NB4 (cell line): Measurements from ENCODE around the gene SUPT20H.
A peak's percentile ranks its signal among the peaks of the same experiment; 100 is the strongest.

Experiments used
- DNase-seq: peaks from one replicate; pipeline ENCODE4 v3.0.0; 2010; ENCODE audit warnings: low read depth
- H3K4me3 ChIP-seq: one replicate; pipeline ENCODE4 v1.5.1; 2011; ENCODE audit warnings: mild to moderate bottlenecking, low read depth, low read length, moderate library complexity
- MYC ChIP-seq: IDR thresholded peaks from 2 replicates; pipeline ENCODE4 v1.6.1; 2011; ENCODE audit warnings: low read depth, low read length
- POLR2A ChIP-seq: IDR thresholded peaks from 2 replicates; pipeline ENCODE4 v1.6.1; 2011; ENCODE audit warnings: mild to moderate bottlenecking; ENCODE audit not compliant: insufficient read length; ENCODE audit errors: extremely low read depth
- TF ChIP-seq, protein P1 (sequence below): IDR thresholded peaks from 2 replicates; pipeline ENCODE4 v1.6.1; 2011; ENCODE audit warnings: low read depth, low read length
- TF ChIP-seq, protein P2 (sequence below): IDR thresholded peaks from one replicate; pipeline ENCODE4 v1.5.1; 2012; ENCODE audit warnings: low read depth, low read length

Gene SUPT20H

DNA sequence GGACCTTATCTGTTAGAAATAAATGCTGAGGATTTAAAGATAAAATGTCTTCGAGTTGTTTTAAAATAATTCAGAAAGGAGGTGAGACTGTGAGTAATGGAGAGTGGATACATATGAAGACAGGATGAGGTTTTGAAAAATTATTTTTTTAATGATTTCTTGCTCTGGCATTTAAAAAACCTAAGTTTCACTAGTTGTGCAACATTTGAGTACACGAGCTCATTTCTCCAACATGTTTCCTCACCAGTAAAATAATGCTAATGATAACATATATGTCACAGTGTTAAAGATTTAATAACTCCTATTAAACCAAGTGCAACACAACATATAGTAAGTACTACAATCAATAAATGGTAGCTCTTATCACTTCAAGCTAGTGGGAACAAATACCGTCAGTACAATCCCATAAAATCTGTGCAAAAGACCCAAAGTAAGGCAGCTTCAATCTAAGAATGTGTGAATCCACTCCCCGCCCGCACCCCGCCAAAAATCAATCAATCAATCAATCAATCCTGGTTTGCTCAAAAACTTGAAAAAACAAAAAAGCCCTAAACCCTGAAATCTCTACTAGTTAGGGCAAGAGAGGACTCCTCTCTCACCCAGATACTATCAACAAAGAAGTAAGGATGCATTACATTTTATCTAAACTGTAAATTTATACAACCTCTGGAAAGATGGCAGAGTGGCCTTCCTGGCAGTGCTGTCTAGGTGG lies 61.6 kb downstream of the SUPT20H start:
- DNase-seq = no peak
- no peak for TF ChIP-seq MYC
- TF ChIP-seq, protein P1, sequence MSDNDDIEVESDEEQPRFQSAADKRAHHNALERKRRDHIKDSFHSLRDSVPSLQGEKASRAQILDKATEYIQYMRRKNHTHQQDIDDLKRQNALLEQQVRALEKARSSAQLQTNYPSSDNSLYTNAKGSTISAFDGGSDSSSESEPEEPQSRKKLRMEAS = no peak
- TF ChIP-seq, protein P2, sequence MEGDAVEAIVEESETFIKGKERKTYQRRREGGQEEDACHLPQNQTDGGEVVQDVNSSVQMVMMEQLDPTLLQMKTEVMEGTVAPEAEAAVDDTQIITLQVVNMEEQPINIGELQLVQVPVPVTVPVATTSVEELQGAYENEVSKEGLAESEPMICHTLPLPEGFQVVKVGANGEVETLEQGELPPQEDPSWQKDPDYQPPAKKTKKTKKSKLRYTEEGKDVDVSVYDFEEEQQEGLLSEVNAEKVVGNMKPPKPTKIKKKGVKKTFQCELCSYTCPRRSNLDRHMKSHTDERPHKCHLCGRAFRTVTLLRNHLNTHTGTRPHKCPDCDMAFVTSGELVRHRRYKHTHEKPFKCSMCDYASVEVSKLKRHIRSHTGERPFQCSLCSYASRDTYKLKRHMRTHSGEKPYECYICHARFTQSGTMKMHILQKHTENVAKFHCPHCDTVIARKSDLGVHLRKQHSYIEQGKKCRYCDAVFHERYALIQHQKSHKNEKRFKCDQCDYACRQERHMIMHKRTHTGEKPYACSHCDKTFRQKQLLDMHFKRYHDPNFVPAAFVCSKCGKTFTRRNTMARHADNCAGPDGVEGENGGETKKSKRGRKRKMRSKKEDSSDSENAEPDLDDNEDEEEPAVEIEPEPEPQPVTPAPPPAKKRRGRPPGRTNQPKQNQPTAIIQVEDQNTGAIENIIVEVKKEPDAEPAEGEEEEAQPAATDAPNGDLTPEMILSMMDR = no peak
- no peak for TF ChIP-seq POLR2A
- peak overlapping the region; percentile 94 for H3K4me3 ChIP-seq

DNA sequence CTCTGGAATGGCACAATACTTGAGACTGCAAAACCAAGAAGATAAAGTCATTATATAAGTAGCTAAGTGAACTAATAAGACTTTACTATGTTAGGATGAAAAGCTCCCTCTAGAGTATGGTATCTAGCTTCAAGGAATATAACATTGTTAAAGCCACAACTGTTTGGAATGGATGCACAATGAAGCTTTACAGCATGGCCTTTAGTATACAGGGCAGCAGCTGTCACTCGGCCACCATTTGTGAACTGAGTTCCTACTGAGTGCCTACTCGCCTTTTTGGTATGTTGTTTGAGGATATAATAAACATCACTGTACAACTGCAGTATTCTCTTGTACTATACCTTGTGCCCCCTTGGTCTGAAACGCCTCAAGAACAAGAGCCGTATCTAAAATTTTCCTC lies 67.1 kb downstream of the SUPT20H start:
- no peak overlapping the region for H3K4me3 ChIP-seq
- DNase-seq = no peak
- TF ChIP-seq, protein P1 = no peak
- TF ChIP-seq POLR2A = no peak
- TF ChIP-seq, protein P2 = no peak
- no peak for TF ChIP-seq MYC

DNA sequence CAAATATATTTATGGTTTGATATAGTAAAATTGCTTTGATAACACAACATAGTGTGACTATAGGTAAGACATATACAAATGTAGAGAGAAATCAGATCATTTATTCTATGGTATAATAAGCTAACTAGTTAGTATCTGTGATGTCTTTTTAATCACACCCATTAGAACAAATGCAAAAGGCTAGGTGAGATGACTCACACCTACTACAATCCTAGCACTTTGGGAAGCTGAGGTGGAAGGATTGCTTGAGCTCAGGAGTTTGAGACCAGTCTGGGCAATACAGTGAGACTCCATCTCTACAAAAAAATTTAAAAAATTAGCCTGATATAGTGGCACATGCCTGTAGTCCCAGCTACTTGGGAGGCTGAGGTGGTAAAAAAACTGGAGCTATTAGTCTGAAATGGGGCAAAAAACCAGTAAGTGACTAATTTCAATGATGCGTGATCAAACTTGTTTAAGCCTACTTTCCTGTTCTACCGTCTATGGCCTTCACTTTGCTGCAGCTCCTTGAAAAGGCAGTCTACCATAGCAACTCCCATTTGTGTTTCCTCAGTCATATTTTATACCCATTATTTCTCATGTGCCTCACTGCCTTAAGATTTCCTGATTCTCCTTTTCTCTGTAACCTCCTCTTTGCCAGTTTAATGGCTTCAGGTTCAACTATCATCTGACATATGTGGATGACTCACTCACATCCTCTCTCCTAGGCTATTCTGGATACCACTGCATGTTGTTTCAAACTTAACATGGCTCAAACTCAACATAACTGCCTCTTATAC lies 72.8 kb downstream of the SUPT20H start:
- no peak overlapping the region for H3K4me3 ChIP-seq
- DNase-seq = no peak
- TF ChIP-seq, protein P2 = no peak
- TF ChIP-seq MYC (no peak), POLR2A (no peak)
- TF ChIP-seq, protein P1 = no peak

DNA sequence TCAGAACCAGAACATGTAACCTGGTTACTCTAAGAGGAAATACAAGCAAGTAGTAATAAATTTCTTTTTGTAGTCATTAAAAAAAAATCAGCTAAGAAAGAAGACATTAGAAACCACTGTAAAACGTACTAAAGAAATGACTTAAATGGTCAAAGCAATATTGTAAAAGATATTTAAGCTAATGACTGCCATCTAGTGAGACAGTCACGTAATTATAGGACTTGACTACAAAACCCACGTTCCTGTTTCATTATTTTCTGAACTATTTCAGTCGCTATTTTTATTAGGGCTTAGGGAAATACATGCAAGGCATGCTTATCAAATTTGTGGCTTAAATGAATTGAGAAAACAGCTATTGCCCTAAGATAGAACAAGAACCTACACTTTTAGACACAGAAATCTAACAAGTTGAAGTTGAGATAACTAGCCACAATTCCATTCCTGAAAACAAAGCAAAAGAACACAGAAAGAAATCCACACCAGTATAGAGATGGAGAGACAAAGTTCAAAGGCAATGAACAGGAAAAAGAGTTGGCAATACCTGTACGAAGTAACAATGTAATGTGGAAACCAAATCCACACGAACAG lies 78.2 kb downstream of the SUPT20H start:
- H3K4me3 ChIP-seq = no peak overlapping the region
- TF ChIP-seq MYC = no peak
- TF ChIP-seq, protein P2 = peak; percentile 10
- DNase-seq = peak; percentile 66

DNA sequence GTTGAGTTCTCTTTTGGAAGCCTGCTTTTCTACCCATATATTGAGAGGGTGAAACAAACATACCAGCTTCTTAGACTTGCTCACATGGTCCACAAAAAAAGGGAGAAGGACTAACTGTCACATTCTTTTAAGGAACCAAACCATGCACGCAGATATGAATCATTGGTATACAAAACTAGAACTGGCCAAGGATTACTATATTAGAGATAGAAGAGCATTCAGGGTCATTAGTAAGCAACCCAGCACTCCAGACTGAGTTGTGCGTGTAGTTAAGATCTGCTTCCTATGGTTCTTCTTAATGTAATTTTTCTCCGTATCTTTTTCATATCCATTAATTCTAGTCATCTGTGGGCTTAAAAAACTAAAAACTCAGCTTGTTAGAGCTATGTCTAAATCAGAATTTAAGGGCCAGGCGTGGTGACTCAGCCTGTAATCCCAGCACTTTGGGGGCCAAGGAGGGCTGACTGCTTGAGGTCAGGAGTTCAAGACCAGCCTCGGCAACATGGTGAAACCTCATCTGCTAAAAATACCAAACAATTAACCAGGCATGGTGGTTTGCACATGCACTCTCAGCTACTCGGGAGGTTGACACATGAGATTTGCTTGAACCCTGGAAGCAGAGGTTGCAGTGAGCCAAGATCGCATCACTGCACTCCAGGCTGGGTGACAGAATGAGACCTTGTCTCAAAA lies 80.0 kb downstream of the SUPT20H start:
- no peak overlapping the region for H3K4me3 ChIP-seq
- no peak for TF ChIP-seq MYC
- TF ChIP-seq, protein P1 = no peak
- TF ChIP-seq POLR2A = no peak
- TF ChIP-seq, protein P2 = no peak
- DNase-seq = no peak
